Muscle of leg (tissue), 11 donors: ENCODE data around the gene HOXC10. TPM values are rescaled to one million over a fixed set of nuclear protein-coding genes. Genes with fewer than 3 reads are reported as not detected.

Experiments
- DNase-seq: peaks from one replicate; pipeline ENCODE4 v3.0.0; 2013
- H3K27ac ChIP-seq: one replicate; pipeline ENCODE4 v1.5.1; 2013; ENCODE audit warnings: mild to moderate bottlenecking, low read length, control low read depth
- H3K27me3 ChIP-seq: one replicate; pipeline ENCODE4 v1.6.1; 2013; ENCODE audit warnings: low read length; ENCODE audit not compliant: control insufficient read depth, insufficient read depth
- H3K36me3 ChIP-seq: one replicate; pipeline ENCODE4 v1.6.1; 2013; ENCODE audit warnings: low read length; ENCODE audit not compliant: control insufficient read depth, insufficient read depth
- H3K4me1 ChIP-seq: one replicate; pipeline ENCODE4 v1.6.1; 2013; ENCODE audit warnings: low read length; ENCODE audit not compliant: control insufficient read depth, insufficient read depth
- H3K4me3 ChIP-seq: one replicate; pipeline ENCODE4 v1.5.1; 2013; ENCODE audit warnings: low read length, control low read depth
- H3K9me3 ChIP-seq: replicated peaks from 2 replicates; pipeline ENCODE4 v1.6.1; 2013; ENCODE audit warnings: low read depth, low read length; ENCODE audit not compliant: control insufficient read depth
- WGBS: methylation state at CpG from one replicate; pipeline ENCODE4 v1.1.5; 2013; ENCODE audit warnings: missing lambda C conversion rate; ENCODE audit not compliant: insufficient coverage; 5-methylcytosine and 5-hydroxymethylcytosine counted together
- polyA plus RNA-seq, 8 donors: library from polyadenylated mRNA; unstranded; fragments of 120-200 nt; gene quantifications; one replicate each; pipeline versions ENCODE4 v1.2.1 to v1.2.3, GENCODE V29; 2013; ENCODE audit warnings: inconsistent platforms in 1 of 8, low replicate concordance in 1 of 8; ENCODE audit not compliant: insufficient read length in 8 of 8, insufficient read depth in 1 of 8
- total RNA-seq: library from RNA; stranded (reverse); fragments of 120-200 nt; gene quantifications from one replicate; pipeline ENCODE4 v1.2.4, GENCODE V29; 2013

The HOXC10 gene
- total and polyA plus RNA-seq, 9 donors = 7.6 to 57.7 (median 48.6) TPM

GRCh38 chr12:54031480-54031879, 46.5 kb downstream of the HOXC10 start:
- DNase-seq = no peak
- 82% methylated on average over 2 of the region's 16 CpGs for WGBS
- peaks cover 57% of the 10 kb centered on the region for H3K27me3 ChIP-seq
- H3K36me3 ChIP-seq = peaks cover 28% of the 10 kb centered on the region
- peak overlapping the region; percentile 80 for H3K27ac ChIP-seq
- H3K4me1 ChIP-seq = peaks cover 83% of the 10 kb centered on the region
- H3K9me3 ChIP-seq = no peaks in the 10 kb centered on the region
- H3K4me3 ChIP-seq = no peak overlapping the region

GRCh38 chr12:54032086-54032619, 47.2 kb downstream of the HOXC10 start:
- no peak overlapping the region for H3K4me3 ChIP-seq
- WGBS = 54% methylated on average over 3 of the region's 6 CpGs
- H3K4me1 ChIP-seq = peaks cover 83% of the 10 kb centered on the region
- no peak for DNase-seq
- H3K36me3 ChIP-seq = peaks cover 28% of the 10 kb centered on the region
- H3K27me3 ChIP-seq = peaks cover 56% of the 10 kb centered on the region
- H3K9me3 ChIP-seq = no peaks in the 10 kb centered on the region
- H3K27ac ChIP-seq = peak overlapping the region; percentile 80

DNA sequence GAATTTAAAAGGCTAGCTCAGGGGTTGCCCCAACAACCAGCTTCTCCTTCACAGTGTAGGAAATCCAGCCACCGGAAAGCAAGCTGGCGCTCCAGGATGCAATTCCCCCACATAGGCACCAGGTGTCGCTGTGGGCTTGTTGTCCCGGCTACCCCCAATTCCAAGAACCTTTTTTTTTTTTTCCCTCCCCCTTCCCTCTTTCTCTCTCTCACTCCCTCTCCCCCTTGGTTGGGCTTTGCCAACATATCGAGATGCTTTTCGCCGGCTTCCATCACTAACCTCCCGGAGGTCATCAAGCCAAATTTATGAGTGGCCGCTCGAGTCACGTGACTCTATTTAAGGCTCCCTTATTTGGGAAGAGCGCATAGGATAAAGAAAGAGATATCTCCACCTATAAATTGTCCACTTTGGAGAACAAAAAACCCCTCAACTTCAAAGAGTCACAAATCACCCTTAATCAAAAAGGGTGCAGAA, 47.7 kb downstream of the HOXC10 start, which contains the start of gene HOXC5:
TSS of gene HOXC5 (plus strand) at position 424 of the 474 bp plus-strand sequence. CDS start 73 bp downstream, outside the sequence.
- 1% methylated on average over 7 of the region's 12 CpGs for WGBS
- H3K9me3 ChIP-seq = no peaks in the 10 kb centered on the region
- peak within 1 kb of the TSS; percentile 39 for H3K4me3 ChIP-seq
- DNase-seq = peak; percentile 93
- peaks cover 83% of the 10 kb centered on the region for H3K4me1 ChIP-seq
- H3K27ac ChIP-seq = peak within 1 kb of the TSS; percentile 80
- H3K36me3 ChIP-seq = peaks cover 28% of the 10 kb centered on the region
- H3K27me3 ChIP-seq = peaks cover 56% of the 10 kb centered on the region

DNA sequence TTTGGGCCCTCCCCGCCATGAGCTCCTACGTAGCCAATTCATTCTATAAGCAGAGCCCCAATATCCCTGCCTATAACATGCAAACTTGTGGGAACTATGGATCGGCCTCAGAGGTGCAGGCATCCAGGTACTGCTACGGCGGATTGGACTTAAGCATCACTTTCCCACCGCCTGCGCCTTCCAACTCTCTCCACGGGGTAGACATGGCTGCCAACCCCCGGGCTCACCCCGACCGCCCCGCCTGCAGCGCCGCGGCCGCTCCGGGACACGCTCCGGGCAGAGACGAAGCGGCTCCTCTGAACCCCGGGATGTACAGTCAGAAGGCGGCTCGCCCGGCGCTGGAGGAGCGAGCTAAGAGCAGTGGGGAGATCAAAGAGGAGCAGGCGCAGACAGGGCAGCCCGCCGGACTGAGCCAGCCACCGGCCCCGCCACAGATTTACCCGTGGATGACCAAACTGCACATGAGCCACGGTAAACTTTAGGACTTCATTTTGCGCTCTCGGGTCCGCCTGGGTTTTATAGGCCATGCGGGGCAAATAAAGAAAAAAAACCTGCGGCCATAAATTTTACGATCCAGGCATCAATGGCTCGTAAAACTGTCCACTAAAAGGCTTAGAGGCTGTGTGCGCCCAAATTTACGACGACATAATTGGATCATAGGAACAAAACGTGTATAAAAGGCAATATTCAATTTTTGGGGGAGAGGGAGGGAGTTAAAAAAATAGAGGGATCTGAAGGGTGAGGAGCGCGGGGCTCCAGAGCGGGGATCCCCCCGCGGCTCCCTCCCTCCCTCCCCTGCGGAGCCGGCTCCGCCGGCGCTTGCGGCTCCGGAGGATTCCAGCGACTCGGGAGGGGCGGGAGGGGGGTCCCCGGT, 48.4 kb downstream of the HOXC10 start:
- peaks cover 84% of the 10 kb centered on the region for H3K4me1 ChIP-seq
- no peaks in the 10 kb centered on the region for H3K9me3 ChIP-seq
- WGBS = 4% methylated on average over 42 of the region's 61 CpGs
- peak overlapping the region; percentile 39 for H3K4me3 ChIP-seq
- H3K27me3 ChIP-seq = peaks cover 56% of the 10 kb centered on the region
- peak; percentile 66 for DNase-seq
- H3K27ac ChIP-seq = peak overlapping the region; percentile 80
- peaks cover 28% of the 10 kb centered on the region for H3K36me3 ChIP-seq

- Histone ChIP-seq H3K9me3 (no peaks in the 10 kb centered on the region), H3K27me3 (peaks cover 56% of the 10 kb centered on the region), H3K27ac (peak overlapping the region; percentile 37), H3K4me1 (peaks cover 85% of the 10 kb centered on the region), H3K4me3 (peak overlapping the region; percentile 39), H3K36me3 (peaks cover 26% of the 10 kb centered on the region)
- peak; percentile 79 for DNase-seq
- WGBS = 38% methylated on average over 40 of the region's 57 CpGs
Measured at GRCh38 chr12:54033980-54034784, 49.2 kb downstream of the HOXC10 start.

DNA sequence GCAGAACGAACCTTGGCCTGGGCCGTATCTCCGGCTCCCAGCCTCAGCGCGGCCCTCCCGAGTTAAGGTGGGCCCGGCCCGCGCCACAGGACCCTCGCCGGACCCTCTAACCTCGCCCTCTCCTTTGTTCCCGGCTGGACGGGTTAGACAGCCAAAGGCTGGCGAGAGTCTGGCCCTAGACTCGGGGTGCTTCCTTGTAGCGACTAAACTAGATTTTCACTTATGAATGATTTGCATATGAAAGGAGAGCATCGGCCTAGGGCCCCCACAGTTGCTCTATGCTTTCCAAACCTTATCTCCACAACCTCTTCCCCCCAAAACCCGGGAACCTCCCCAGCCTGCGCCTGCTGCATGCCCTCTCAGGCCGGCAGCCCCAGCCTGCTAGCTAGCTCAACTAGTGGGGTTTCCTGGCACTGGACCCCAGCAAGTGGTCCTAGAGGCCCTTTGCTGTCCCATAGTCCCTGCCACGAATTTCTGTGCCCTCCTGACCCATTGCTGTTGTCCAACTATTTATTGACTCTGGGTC, 49.9 kb downstream of the HOXC10 start:
- Histone ChIP-seq H3K27ac (peak overlapping the region; percentile 37), H3K4me3 (no peak overlapping the region), H3K27me3 (peaks cover 56% of the 10 kb centered on the region), H3K4me1 (peaks cover 88% of the 10 kb centered on the region), H3K36me3 (peaks cover 21% of the 10 kb centered on the region), H3K9me3 (no peaks in the 10 kb centered on the region)
- WGBS = 77% methylated on average over 18 of the region's 22 CpGs
- no peak for DNase-seq

- 50% methylated on average over 6 of the region's 6 CpGs for WGBS
- H3K27ac ChIP-seq = no peak overlapping the region
- H3K9me3 ChIP-seq = no peaks in the 10 kb centered on the region
- H3K27me3 ChIP-seq = peaks cover 53% of the 10 kb centered on the region
- H3K4me3 ChIP-seq = no peak overlapping the region
- peak; percentile 19 for DNase-seq
- peaks cover 18% of the 10 kb centered on the region for H3K36me3 ChIP-seq
- peaks cover 93% of the 10 kb centered on the region for H3K4me1 ChIP-seq
Measured at GRCh38 chr12:54035568-54036264, 50.8 kb downstream of the HOXC10 start.

DNA sequence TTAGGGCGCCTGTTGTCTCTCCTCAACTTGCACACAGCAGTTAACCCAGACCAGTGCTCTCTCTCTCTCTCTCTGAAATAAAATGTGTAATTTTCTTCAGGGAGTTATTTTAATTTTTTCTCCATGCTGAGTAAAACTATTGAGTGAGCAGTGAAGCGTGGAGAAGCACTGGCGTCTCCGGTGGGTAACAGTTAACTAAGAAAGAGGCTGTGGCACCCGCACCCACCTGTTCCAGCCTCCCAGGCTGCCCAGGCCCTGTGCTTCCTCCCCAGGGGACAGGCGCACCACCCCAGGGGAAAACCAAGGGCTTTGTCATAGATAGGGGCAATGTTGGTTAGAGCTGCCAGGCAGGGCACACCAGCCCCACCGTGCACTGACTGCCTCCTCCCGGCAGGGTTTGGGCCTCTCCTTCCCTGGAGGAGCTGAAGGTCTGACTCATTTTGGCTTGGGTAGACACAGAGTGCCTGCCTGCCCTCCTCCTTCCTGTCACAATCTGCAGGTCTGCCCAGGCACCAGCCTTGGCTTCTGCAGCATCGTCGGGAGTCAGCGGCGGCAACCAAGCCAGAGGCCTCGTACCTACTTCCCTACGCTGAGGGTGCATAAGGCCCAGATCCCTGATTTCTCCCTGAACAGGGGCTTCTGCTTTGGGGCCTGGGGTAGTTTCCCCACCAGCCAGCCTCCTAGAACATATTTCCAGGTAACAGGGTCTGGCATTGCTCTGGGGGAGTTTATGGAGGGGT, 51.8 kb downstream of the HOXC10 start:
- Histone ChIP-seq H3K4me1 (peaks cover 89% of the 10 kb centered on the region), H3K4me3 (no peak overlapping the region), H3K27ac (peak overlapping the region; percentile 96), H3K36me3 (peaks cover 12% of the 10 kb centered on the region), H3K9me3 (no peaks in the 10 kb centered on the region), H3K27me3 (peaks cover 50% of the 10 kb centered on the region)
- WGBS = 54% methylated on average over 12 of the region's 14 CpGs
- DNase-seq = peak; percentile 33
